Measurements from ENCODE around the gene UBE3C. TPM values are rescaled to one million over a fixed set of nuclear protein-coding genes. Genes with fewer than 3 reads are reported as not detected.

UBE3C gene
- total and polyA plus RNA-seq, 2 of the 13 experiments (the other 11 are each of a cell fraction or from before 2014, with no cell fraction given), result 27.0 to 48.2 TPM

DNA sequence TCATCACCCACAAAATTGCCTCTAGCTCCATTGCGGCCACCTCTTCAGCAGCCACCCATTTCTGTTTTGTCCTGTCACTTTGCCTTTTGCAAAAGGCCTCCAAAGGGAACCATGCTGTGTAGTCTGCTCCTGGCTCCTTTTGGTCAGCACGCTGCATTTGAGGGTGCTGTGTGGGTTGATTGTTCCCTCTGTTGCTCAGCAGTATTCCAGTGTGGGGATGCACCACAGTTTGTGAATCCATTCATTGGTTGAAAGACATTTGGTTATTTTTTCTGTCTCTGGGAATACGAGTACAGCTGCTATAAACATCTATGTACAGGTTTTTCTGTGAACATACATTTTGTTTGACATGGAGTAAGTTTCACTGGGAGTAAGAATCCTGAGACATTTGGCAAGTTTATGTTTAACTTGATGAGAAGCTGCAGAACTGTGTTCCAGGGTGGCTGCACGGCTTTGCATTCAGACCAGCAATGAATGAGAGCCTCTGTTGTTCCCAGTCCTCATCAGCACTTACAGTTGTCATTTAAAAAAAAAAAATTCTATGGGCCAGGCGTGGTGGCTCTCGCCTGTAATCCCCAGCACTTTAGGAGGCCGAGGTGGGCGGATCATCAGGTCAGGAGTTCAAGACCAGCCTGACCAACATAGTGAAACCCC, 82.3 kb downstream of the UBE3C start (continued):
- TF ChIP-seq, protein P1, sequence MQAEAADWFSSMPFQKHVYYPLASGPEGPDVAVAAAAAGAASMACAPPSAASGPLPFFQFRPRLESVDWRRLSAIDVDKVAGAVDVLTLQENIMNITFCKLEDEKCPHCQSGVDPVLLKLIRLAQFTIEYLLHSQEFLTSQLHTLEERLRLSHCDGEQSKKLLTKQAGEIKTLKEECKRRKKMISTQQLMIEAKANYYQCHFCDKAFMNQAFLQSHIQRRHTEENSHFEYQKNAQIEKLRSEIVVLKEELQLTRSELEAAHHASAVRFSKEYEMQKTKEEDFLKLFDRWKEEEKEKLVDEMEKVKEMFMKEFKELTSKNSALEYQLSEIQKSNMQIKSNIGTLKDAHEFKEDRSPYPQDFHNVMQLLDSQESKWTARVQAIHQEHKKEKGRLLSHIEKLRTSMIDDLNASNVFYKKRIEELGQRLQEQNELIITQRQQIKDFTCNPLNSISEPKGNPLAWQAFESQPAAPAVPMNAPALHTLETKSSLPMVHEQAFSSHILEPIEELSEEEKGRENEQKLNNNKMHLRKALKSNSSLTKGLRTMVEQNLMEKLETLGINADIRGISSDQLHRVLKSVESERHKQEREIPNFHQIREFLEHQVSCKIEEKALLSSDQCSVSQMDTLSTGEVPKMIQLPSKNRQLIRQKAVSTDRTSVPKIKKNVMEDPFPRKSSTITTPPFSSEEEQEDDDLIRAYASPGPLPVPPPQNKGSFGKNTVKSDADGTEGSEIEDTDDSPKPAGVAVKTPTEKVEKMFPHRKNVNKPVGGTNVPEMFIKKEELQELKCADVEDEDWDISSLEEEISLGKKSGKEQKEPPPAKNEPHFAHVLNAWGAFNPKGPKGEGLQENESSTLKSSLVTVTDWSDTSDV (CRISPR knock-in tag; IDR thresholded peaks at IDR 0.05), result no peak
- no peak for TF ChIP-seq ZNF569 (CRISPR knock-in tag; IDR thresholded peaks at IDR 0.05; ENCODE audit: borderline replicate concordance)
- no peak for TF ChIP-seq AGO1 (IDR thresholded peaks at IDR 0.05; ENCODE audit: low read depth, low read length, poor library complexity, severe bottlenecking)
- no peak for TF ChIP-seq GATAD2A (CRISPR knock-in tag; IDR thresholded peaks at IDR 0.05)
- TF ChIP-seq FLYWCH1 (CRISPR knock-in tag; IDR thresholded peaks at IDR 0.05), result no peak
- TF ChIP-seq, protein P2, sequence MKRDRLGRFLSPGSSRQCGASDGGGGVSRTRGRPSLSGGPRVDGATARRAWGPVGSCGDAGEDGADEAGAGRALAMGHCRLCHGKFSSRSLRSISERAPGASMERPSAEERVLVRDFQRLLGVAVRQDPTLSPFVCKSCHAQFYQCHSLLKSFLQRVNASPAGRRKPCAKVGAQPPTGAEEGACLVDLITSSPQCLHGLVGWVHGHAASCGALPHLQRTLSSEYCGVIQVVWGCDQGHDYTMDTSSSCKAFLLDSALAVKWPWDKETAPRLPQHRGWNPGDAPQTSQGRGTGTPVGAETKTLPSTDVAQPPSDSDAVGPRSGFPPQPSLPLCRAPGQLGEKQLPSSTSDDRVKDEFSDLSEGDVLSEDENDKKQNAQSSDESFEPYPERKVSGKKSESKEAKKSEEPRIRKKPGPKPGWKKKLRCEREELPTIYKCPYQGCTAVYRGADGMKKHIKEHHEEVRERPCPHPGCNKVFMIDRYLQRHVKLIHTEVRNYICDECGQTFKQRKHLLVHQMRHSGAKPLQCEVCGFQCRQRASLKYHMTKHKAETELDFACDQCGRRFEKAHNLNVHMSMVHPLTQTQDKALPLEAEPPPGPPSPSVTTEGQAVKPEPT (CRISPR knock-in tag; IDR thresholded peaks at IDR 0.05; ENCODE audit: low read depth), result no peak
- TF ChIP-seq, protein P3, sequence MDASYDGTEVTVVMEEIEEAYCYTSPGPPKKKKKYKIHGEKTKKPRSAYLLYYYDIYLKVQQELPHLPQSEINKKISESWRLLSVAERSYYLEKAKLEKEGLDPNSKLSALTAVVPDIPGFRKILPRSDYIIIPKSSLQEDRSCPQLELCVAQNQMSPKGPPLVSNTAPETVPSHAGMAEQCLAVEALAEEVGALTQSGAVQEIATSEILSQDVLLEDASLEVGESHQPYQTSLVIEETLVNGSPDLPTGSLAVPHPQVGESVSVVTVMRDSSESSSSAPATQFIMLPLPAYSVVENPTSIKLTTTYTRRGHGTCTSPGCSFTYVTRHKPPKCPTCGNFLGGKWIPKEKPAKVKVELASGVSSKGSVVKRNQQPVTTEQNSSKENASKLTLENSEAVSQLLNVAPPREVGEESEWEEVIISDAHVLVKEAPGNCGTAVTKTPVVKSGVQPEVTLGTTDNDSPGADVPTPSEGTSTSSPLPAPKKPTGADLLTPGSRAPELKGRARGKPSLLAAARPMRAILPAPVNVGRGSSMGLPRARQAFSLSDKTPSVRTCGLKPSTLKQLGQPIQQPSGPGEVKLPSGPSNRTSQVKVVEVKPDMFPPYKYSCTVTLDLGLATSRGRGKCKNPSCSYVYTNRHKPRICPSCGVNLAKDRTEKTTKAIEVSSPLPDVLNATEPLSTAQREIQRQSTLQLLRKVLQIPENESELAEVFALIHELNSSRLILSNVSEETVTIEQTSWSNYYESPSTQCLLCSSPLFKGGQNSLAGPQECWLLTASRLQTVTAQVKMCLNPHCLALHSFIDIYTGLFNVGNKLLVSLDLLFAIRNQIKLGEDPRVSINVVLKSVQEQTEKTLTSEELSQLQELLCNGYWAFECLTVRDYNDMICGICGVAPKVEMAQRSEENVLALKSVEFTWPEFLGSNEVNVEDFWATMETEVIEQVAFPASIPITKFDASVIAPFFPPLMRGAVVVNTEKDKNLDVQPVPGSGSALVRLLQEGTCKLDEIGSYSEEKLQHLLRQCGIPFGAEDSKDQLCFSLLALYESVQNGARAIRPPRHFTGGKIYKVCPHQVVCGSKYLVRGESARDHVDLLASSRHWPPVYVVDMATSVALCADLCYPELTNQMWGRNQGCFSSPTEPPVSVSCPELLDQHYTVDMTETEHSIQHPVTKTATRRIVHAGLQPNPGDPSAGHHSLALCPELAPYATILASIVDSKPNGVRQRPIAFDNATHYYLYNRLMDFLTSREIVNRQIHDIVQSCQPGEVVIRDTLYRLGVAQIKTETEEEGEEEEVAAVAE (CRISPR knock-in tag; IDR thresholded peaks at IDR 0.05; ENCODE audit: borderline replicate concordance), result no peak

All from HepG2 (cell line).